SK-N-MC (cell line): ENCODE data around the gene CRACR2B.
A peak's percentile ranks its signal among the peaks of the same experiment; 100 is the strongest.

Experiments used
- DNase-seq: peaks from one replicate; pipeline ENCODE4 v3.0.0-alpha.2; 2011; ENCODE audit warnings: low read depth, low spot score
- H3K27ac ChIP-seq: fragments of 200-600 bp; sonication (generic); 2 replicates; pipeline ENCODE4 v1.5.1; 2016; ENCODE audit warnings: mixed run types
- H3K36me3 ChIP-seq: fragments of 200-600 bp; sonication (generic); 2 replicates; pipeline ENCODE4 v1.6.1; 2017; ENCODE audit warnings: antibody characterized with exemption, low read length, mixed read lengths; ENCODE audit not compliant: insufficient read depth
- H3K4me3 ChIP-seq: fragments of 200-600 bp; sonication (generic); 2 replicates; pipeline ENCODE4 v1.5.1; 2016
- H3K9ac ChIP-seq: fragments of 200-600 bp; sonication (generic); 2 replicates; pipeline ENCODE4 v1.8.0; 2017; ENCODE audit warnings: mixed run types, mixed read lengths; ENCODE audit not compliant: insufficient read length
- H3K9me3 ChIP-seq: fragments of 200-600 bp; sonication (generic); 2 replicates; pipeline ENCODE4 v1.6.1; 2017; ENCODE audit warnings: low read depth, mild to moderate bottlenecking, antibody characterized with exemption, low read length, moderate library complexity, mixed read lengths
- EZH2 ChIP-seq: fragments of 200-600 bp; sonication (generic); IDR thresholded peaks from one replicate; pipeline ENCODE4 v1.6.1; 2017; ENCODE audit warnings: antibody characterized with exemption
- FOXP2 ChIP-seq: optimal IDR thresholded peaks from 2 replicates; pipeline ENCODE3; 2011; ENCODE audit warnings: mild to moderate bottlenecking, moderate library complexity; ENCODE audit not compliant: insufficient read depth; ENCODE audit errors: extremely low read length, control extremely low read depth
- POLR2AphosphoS5 ChIP-seq: IDR thresholded peaks from 2 replicates; pipeline ENCODE4 v1.6.1; 2012; ENCODE audit warnings: mild to moderate bottlenecking, low read depth, low read length, borderline replicate concordance

CRACR2B gene

DNA sequence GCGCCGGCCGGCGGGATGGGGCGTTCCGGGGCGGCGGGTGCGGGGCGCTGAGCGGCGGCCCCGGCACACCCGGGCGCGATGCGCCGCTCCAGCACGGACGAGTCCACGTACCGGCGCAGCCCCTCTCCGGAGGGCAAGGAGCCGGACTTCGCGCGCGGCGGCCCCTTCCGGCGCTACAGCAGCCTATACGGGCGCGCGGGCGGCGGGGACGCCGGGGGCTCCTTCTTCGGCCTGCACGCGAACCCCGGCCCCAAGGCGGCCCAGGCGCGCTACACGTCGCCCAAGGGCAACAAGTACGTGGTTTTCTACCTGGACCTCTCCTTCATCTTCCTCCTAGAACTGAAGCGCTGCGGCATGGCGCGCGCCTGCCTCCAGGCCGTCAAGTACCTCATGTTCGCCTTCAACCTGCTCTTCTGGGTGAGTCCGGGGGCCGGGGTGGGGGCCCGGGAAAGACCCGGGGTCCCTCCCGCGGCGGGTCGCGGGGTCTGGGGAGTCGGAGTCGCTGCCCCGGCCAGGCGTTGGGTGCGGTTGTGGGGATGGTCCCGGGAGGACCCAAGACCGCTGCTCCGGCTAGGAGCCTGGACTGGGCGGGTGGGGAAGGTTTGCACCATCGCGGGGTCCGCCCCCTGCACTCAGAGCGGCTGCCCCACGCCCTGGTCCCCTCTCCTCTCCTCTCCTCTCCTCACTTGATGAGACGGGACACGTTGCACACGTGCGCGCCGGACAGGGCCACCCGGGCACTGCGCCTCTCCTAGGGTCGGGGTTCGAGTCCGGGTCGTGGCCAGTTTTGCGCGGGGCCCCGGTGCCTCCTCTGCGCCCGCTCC, 22.4 kb downstream of the CRACR2B start:
- H3K27ac ChIP-seq, result no peak overlapping the region
- H3K36me3 ChIP-seq, result no peaks in the 10 kb centered on the region
- H3K9ac ChIP-seq, result peak overlapping the region; percentile 56
- peak overlapping the region; percentile 83 for H3K4me3 ChIP-seq
- no peaks in the 10 kb centered on the region for H3K9me3 ChIP-seq
- TF ChIP-seq FOXP2 (no peak), POLR2AphosphoS5 (no peak), EZH2 (no peak)
- no peak for DNase-seq

DNA sequence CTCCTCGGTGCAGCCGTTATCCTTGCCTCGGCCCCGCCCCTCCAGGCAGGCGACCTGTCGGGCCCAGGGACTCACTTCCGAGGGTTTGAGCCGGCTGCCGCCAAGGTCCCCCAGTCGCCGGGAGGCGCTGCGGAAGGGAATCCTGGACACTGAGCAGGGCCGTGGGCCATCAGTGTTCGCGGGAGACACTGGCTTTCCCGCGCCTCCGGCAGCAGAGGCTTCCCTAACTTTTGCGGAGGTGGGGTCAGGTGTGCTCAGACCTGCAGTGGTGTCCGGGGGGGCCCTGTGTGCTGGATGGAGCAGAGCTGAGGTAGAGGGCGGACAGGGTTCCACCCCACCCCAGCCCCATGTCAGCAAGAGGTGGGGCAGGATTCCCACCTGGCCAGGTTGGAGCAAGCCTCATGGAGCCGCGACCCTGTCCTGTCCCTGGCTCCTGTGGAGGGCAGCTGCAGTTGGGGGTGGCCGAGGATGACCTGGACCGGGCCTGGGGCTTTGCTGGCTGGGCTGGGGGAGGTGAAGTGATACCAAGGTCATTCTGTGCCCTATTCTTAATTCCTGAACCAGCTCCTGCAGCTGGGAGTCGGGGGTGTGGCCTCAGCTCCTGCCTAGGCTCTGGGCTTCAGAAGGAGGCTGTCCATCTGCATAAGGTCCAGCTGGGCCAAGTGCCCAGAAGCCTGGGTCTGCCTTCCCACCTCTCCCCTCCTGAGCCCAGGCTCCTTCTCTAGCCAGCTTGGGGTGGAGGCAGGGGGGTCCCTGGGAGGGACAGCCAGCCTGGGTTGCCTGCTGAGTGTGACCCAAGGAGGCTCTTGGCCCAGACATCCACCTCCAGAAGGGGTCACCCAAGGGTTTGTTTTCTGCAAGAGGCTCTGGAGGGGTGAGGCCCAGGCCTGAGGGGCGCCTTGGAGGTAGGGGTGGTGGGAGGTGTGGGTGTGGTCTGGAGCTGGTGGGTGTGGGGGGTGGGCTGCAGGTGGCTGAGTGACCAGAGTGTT, 23.4 kb downstream of the CRACR2B start:
- H3K9me3 ChIP-seq, result no peaks in the 10 kb centered on the region
- H3K9ac ChIP-seq, result no peak overlapping the region
- TF ChIP-seq FOXP2 (no peak), POLR2AphosphoS5 (no peak), EZH2 (no peak)
- peak overlapping the region; percentile 83 for H3K4me3 ChIP-seq
- no peak for DNase-seq
- no peaks in the 10 kb centered on the region for H3K36me3 ChIP-seq
- H3K27ac ChIP-seq, result no peak overlapping the region

DNA sequence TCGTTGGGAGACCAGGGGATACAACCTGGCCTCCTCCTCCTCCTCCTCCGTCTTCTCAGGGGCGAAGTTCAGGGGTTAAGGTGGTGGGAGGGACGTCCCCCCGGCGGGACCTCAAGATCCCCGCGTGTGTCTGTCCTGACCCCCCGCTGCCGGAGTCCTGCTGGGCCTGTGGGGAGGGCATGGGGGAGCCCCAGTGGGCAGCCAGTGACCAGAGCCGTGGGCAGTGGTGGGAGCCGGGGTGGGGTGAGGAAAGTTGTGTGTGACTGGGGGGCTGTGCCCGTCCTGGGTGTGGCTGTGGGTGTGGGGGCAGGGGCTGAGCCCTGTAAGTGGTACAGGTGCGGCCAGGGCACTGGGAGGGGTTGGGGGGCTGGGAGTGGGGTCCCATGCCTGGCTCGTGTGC, 25.0 kb downstream of the CRACR2B start:
- H3K27ac ChIP-seq, result no peak overlapping the region
- H3K4me3 ChIP-seq, result no peak overlapping the region
- DNase-seq, result no peak
- TF ChIP-seq FOXP2 (no peak), POLR2AphosphoS5 (no peak), EZH2 (no peak)
- H3K9ac ChIP-seq, result no peak overlapping the region
- no peaks in the 10 kb centered on the region for H3K9me3 ChIP-seq
- no peaks in the 10 kb centered on the region for H3K36me3 ChIP-seq

DNA sequence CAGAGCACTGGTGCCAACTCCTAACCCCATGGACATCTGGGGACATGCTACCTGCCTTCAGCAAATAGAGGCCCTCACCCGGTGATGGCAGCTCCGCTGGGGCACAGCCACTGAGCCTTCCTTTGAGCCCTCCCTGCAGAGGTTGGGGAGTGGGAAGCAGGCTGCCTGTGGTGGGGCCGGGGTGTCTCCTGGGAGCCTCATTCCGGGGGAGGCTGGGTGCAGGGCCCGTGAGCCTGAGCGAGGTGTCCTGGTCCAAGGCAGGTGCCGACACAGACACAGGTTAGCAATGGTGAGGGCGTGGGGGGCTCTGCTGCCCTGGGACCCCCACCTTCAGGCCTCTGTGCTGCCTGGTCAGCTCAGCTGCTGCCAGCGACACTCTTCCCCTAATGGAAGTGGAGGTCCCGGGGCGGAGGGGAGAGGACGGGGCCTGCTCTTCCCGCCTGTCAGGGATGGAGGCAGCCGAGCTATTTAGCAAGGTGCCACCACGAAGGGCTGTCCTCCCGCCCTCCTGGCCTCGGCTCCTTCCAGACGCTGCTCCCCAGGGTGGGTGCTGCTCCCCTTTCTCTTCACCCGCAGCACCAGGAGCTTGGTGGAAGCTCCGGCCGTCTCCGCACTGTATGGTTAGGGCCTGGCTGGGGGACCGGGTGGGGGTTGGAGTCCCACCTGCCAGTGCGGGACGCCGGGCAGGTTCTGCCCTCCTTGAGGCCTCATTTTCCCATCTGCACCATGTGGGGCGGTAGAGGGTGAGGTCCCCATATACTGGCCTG, 26.1 kb downstream of the CRACR2B start:
- Histone ChIP-seq H3K9me3 (no peaks in the 10 kb centered on the region), H3K9ac (no peak overlapping the region), H3K4me3 (no peak overlapping the region), H3K36me3 (no peaks in the 10 kb centered on the region), H3K27ac (0 out of 2 replicates have a peak overlapping the region, but pooled peaks have one; percentile 40)
- DNase-seq, result no peak
- no peak for TF ChIP-seq EZH2
- TF ChIP-seq FOXP2, result no peak
- no peak for TF ChIP-seq POLR2AphosphoS5

DNA sequence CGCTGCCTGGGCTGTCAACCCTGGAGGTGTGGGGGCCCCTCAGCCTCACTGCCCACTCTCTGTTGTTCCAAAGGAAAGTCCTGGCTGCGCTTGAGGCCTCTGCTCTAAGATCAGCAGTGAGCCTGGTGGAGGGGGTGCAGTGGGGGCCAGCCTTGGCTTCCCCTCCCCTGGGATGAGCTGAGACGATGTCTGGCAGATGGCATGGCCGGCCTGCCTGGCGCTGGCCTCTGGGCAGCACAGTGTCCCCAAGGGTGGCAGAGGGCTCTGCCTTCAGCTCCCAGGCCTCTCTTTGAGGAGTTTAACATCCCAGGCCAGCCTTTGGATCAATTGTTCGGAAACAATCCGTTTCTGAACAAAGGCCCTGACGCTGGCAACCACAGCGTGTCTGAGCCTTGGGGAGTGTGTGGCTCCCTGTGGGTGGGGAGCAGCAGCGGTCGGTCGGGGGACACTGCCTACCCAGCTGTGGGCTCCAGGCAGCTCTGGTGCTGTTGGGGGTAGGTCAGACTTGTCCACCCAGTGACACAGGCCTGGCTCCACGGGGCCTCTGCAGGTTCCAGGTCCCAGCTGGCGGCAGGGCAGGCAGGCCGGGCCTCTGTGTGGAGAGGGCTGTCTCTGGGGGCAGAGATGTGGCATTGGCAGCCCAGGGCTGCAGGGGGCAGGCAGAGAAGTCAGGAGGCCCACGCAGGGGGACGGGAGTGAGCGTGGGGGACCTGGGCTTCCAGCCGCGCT, 27.0 kb downstream of the CRACR2B start:
- TF ChIP-seq EZH2 (no peak), FOXP2 (no peak), POLR2AphosphoS5 (no peak)
- Histone ChIP-seq H3K36me3 (no peaks in the 10 kb centered on the region), H3K9me3 (no peaks in the 10 kb centered on the region), H3K4me3 (no peak overlapping the region), H3K9ac (no peak overlapping the region), H3K27ac (peak overlapping the region; percentile 40; the same call in 1 of the 2 replicates)
- no peak for DNase-seq

DNA sequence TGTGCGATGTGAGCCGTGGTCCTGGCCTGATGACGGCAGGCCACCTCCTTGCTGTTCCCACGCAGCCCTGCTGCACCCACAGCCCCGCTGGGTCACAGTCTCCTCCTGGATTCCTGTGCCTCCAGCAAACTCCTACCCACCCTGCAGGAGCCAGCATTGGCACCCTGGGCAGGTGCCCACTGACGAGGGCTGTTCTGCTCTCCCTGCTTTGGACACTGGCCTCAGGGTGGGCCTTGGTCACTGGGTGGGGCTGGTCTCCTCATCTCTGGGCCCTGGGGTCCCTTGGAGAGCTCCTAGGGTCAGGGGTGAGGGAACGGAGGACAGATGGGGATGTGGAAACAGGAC, 27.6 kb downstream of the CRACR2B start:
- Histone ChIP-seq H3K4me3 (no peak overlapping the region), H3K9me3 (no peaks in the 10 kb centered on the region), H3K9ac (no peak overlapping the region), H3K36me3 (no peaks in the 10 kb centered on the region), H3K27ac (no peak overlapping the region)
- TF ChIP-seq FOXP2 (no peak), POLR2AphosphoS5 (no peak), EZH2 (no peak)
- no peak for DNase-seq

DNA sequence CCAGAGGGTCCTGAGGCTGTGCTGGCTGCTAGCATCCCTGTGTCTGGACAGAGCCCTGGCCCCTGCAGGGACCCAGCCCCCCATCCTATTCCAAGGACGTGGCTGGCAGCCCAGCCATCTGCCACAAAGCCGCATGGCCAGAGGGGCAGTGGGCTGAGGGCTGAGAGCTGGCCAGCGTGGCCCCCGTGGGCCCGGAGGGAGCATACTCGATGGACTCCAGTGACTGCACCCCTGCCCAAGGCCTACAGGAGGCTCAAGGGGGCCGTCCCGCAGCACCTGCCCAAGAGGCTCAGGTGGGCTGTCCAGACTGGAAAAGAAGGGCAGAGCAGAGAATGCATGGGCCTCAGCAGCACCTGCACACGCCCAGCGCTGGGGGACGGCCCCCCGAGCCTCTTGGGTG, 28.1 kb downstream of the CRACR2B start:
- Histone ChIP-seq H3K4me3 (no peak overlapping the region), H3K9me3 (no peaks in the 10 kb centered on the region), H3K9ac (no peak overlapping the region), H3K27ac (no peak overlapping the region), H3K36me3 (no peaks in the 10 kb centered on the region)
- TF ChIP-seq FOXP2 (no peak), EZH2 (no peak), POLR2AphosphoS5 (no peak)
- no peak for DNase-seq
